Left lung (tissue), 14 donors: ENCODE measurements around the gene KRT28. TPM values are rescaled to one million over a fixed set of nuclear protein-coding genes. Genes with fewer than 3 reads are reported as not detected.

Experiments used
- ATAC-seq: fragments of 200-7000 bp; cut with Tn5 transposase; one replicate; pipeline ENCODE4 v1.9.1; 2020; ENCODE audit warnings: moderate library complexity
- DNase-seq, 4 donors: peaks; one replicate each; pipeline ENCODE4 v3.0.0-alpha.2; 2013 to 2020
- H3K27ac ChIP-seq, 2 donors: fragments of 200-600 bp; sonication (generic) in 1 of 2; one replicate each; pipeline versions ENCODE4 v1.5.0 to v1.8.0; 2020 to 2021
- H3K27me3 ChIP-seq, 2 donors: fragments of 200-600 bp; sonication (generic) in 1 of 2; one replicate each; pipeline versions ENCODE4 v1.5.0 to v1.8.0; 2020 to 2021
- H3K36me3 ChIP-seq, 2 donors: fragments of 200-600 bp; sonication (generic) in 1 of 2; one replicate each; pipeline versions ENCODE4 v1.5.0 to v1.8.0; 2020 to 2021
- H3K4me1 ChIP-seq, 2 donors: fragments of 200-600 bp; one replicate each; pipeline ENCODE4 v1.8.0; 2021
- H3K4me3 ChIP-seq, 2 donors: fragments of 200-600 bp; sonication (generic) in 1 of 2; one replicate each; pipeline versions ENCODE4 v1.5.0 to v1.8.0; 2020 to 2021; ENCODE audit warnings: mild to moderate bottlenecking in 1 of 2
- H3K9me3 ChIP-seq, 2 donors: fragments of 200-600 bp; sonication (generic) in 1 of 2; one replicate each; pipeline versions ENCODE4 v1.5.0 to v1.8.0; 2020 to 2021
- CTCF ChIP-seq, 2 donors: fragments of 200-600 bp; sonication (generic) in 1 of 2; IDR thresholded peaks; one replicate each; pipeline versions ENCODE4 v1.5.0 to v1.8.0; 2021; ENCODE audit warnings: antibody characterized with exemption in 2 of 2
- intact Hi-C, 2 donors: fragments of 100-400 bp; cut with DNase I; formaldehyde crosslinking; loops; one replicate each; pipeline versions ENCODE4 v1.11.2 to v1.14.2; 2022
- long read RNA-seq, 12 donors: library from polyadenylated mRNA in 2 of 12; unstranded in 2 of 12; transcript quantifications; one replicate each; pipeline ENCODE4 v2.0.0 and lab custom pipeline, GENCODE V29; 2019 to 2026
- polyA plus RNA-seq, 6 donors: library from polyadenylated mRNA; unstranded; fragments of 120-200 nt; gene quantifications; one replicate each; pipeline ENCODE4 v1.2.1, GENCODE V29; 2013; ENCODE audit not compliant: insufficient read length in 6 of 6
- total RNA-seq, 2 donors: library from RNA; stranded (reverse); fragmentation: NEBNext Ultra II Directional; extraction: Animal tissue kit (Norgen Biotek cat#: 25700); gene quantifications; one replicate each; pipeline ENCODE4 v1.2.1, GENCODE V29; 2021
- donor health status: DM: no; HTN: yes; CAD: no.
- donor health status: DM: no; HTN: no; CAD: no.

The KRT28 gene
- total RNA-seq (not detected), polyA plus RNA-seq (not detected)
- long read RNA-seq, donor 1: 0 reads
- long read RNA-seq, donor 2: 0 reads
- long read RNA-seq, donor 3: 0 reads
- long read RNA-seq, donor 4: 0 reads
- long read RNA-seq, donor 5: 0 reads
- long read RNA-seq, donor 6: 0 reads
- long read RNA-seq, donor 7: 0 reads
- long read RNA-seq, donor 8: 0 reads
- long read RNA-seq, donor 9: 0 reads
- long read RNA-seq, donor 10: 0 reads
- long read RNA-seq, donor 11: 0 reads
- long read RNA-seq, donor 12: 0 reads

- H3K4me1 ChIP-seq: no peaks in the 10 kb centered on the region
- no peak for ATAC-seq
- no peak for DNase-seq
- H3K4me3 ChIP-seq: no peak within 1 kb of the TSS
- H3K27me3 ChIP-seq: peaks cover 22 to 69% of the 10 kb centered on the region in 2 donors
- H3K36me3 ChIP-seq: no peaks in the 10 kb centered on the region
- TF ChIP-seq CTCF (IDR thresholded peaks at IDR 0.05): no peak
- intact Hi-C loops: loop anchor here in 1 of 2 donors (10.0 kb wide), 1 partner anchor 865 kb away; no protein-coding TSS in a partner anchor
- no peak within 1 kb of the TSS for H3K27ac ChIP-seq
- no peaks in the 10 kb centered on the region for H3K9me3 ChIP-seq
Measured at GRCh38 chr17:40799859-40800258, at the start of gene KRT28. Gene KRT28, minus strand, starts transcription at chr17:40799959. Its CDS starts 66 bp downstream, at chr17:40799893.

- H3K4me3 ChIP-seq: no peak overlapping the region
- H3K4me1 ChIP-seq: no peaks in the 10 kb centered on the region
- ATAC-seq (no peak), DNase-seq (no peak)
- intact Hi-C loops: no loop called here
- peaks cover 3 to 5% of the 10 kb centered on the region in 2 donors for H3K27me3 ChIP-seq
- no peak overlapping the region for H3K27ac ChIP-seq
- H3K9me3 ChIP-seq: no peaks in the 10 kb centered on the region
- H3K36me3 ChIP-seq: no peaks in the 10 kb centered on the region
- no peak for TF ChIP-seq CTCF (IDR thresholded peaks at IDR 0.05)
Measured at GRCh38 chr17:40848583-40849235, 49.0 kb upstream of the KRT28 start.

GRCh38 chr17:40846515-40847144, 46.9 kb upstream of the KRT28 start:
- no peaks in the 10 kb centered on the region for H3K36me3 ChIP-seq
- ATAC-seq (no peak), DNase-seq (no peak)
- no peaks in the 10 kb centered on the region for H3K4me1 ChIP-seq
- TF ChIP-seq CTCF (IDR thresholded peaks at IDR 0.05): no peak
- peaks cover 3 to 11% of the 10 kb centered on the region in 2 donors for H3K27me3 ChIP-seq
- H3K9me3 ChIP-seq: no peaks in the 10 kb centered on the region
- no peak overlapping the region for H3K27ac ChIP-seq
- no peak overlapping the region for H3K4me3 ChIP-seq
- intact Hi-C loops: no loop called here

- Histone ChIP-seq H3K4me3 (no peak overlapping the region), H3K27me3 (peaks cover 3 to 11% of the 10 kb centered on the region in 2 donors), H3K27ac (no peak overlapping the region), H3K4me1 (no peaks in the 10 kb centered on the region), H3K36me3 (no peaks in the 10 kb centered on the region), H3K9me3 (no peaks in the 10 kb centered on the region)
- intact Hi-C loops: no loop called here
- DNase-seq: no peak
- TF ChIP-seq CTCF (IDR thresholded peaks at IDR 0.05): no peak
- ATAC-seq: no peak
Measured at GRCh38 chr17:40844671-40845107, 44.9 kb upstream of the KRT28 start.

- H3K9me3 ChIP-seq: no peaks in the 10 kb centered on the region
- no peaks in the 10 kb centered on the region for H3K36me3 ChIP-seq
- peaks cover 3 to 11% of the 10 kb centered on the region in 2 donors for H3K27me3 ChIP-seq
- no peak for DNase-seq
- no peaks in the 10 kb centered on the region for H3K4me1 ChIP-seq
- ATAC-seq: no peak
- no peak overlapping the region for H3K27ac ChIP-seq
- no peak overlapping the region for H3K4me3 ChIP-seq
- TF ChIP-seq CTCF (IDR thresholded peaks at IDR 0.05): no peak
- intact Hi-C loops: no loop called here
Measured at GRCh38 chr17:40843242-40843641, 43.5 kb upstream of the KRT28 start.
